PC-9 (cell line): ENCODE data around the gene TTYH1. TPM values are rescaled to one million over a fixed set of nuclear protein-coding genes. Genes with fewer than 3 reads are reported as not detected.
"Not testable (repeated sequence)": the region's sequence is repeated elsewhere in the genome, so short reads cannot be mapped to it uniquely, and the experiment has no call there.

ENCODE experiments used
- BruUV-seq: library from RNA; stranded (reverse); fragments of 400-500 nt; replicated peaks from 2 replicates; lab custom pipeline; 2021; lab: Mats Ljungman, UMichigan
- CTCF ChIA-PET: fragments of 300-600 bp; sonication (Branson Sonifier 250); formaldehyde crosslinking; loops from one replicate; lab custom pipeline; 2022; ENCODE audit warnings: antibody characterized with exemption; lab: Charles Lee
- POLR2A ChIA-PET: fragments of 300-600 bp; sonication (Branson Sonifier 250); formaldehyde crosslinking; loops from one replicate; lab custom pipeline; 2022; ENCODE audit warnings: antibody characterized with exemption; ENCODE audit not compliant: unreplicated experiment; lab: Charles Lee
- DNase-seq, 2 experiments: peaks; one replicate each; pipeline versions ENCODE4 v3.0.0 to v3.0.0-alpha.2; 2015 to 2022; ENCODE audit warnings: mixed read lengths in 1 of 2
- H2AFZ ChIP-seq: fragments of 200-600 bp; sonication (generic); 2 replicates; pipeline ENCODE4 v1.8.1; 2017; ENCODE audit warnings: antibody characterized with exemption
- H3F3A ChIP-seq: fragments of 200-600 bp; sonication (generic); 2 replicates; pipeline ENCODE4 v1.8.1; 2017; ENCODE audit warnings: antibody characterized with exemption, mild to moderate bottlenecking, low read depth; ENCODE audit not compliant: insufficient read depth
- H3K27ac ChIP-seq: fragments of 200-600 bp; sonication (generic); 2 replicates; pipeline ENCODE4 v1.6.1; 2016; ENCODE audit warnings: mixed run types
- H3K27me3 ChIP-seq: fragments of 200-600 bp; sonication (generic); 2 replicates; pipeline ENCODE4 v1.6.1; 2016; ENCODE audit warnings: low read depth, mixed run types; ENCODE audit not compliant: insufficient read depth
- H3K36me3 ChIP-seq: fragments of 200-600 bp; sonication (generic); 2 replicates; pipeline ENCODE4 v1.6.1; 2016; ENCODE audit warnings: low read depth, mixed run types
- H3K4me1 ChIP-seq: fragments of 200-600 bp; sonication (generic); replicated peaks from 2 replicates; pipeline ENCODE4 v1.6.1; 2016; ENCODE audit warnings: mixed run types; ENCODE audit not compliant: insufficient read depth
- H3K4me2 ChIP-seq: fragments of 200-600 bp; sonication (generic); 2 replicates; pipeline ENCODE4 v1.6.1; 2017; ENCODE audit warnings: mixed run types
- H3K4me3 ChIP-seq: fragments of 200-600 bp; sonication (generic); 2 replicates; pipeline ENCODE4 v1.6.1; 2016; ENCODE audit warnings: mixed run types
- H3K79me2 ChIP-seq: fragments of 200-600 bp; sonication (generic); 2 replicates; pipeline ENCODE4 v1.6.1; 2017; ENCODE audit warnings: low read depth, mixed run types
- H3K9me2 ChIP-seq: fragments of 200-600 bp; sonication (generic); 2 replicates; pipeline ENCODE4 v1.8.1; 2017; ENCODE audit warnings: mild to moderate bottlenecking; ENCODE audit not compliant: insufficient read depth
- H3K9me3 ChIP-seq: fragments of 200-600 bp; sonication (generic); 2 replicates; pipeline ENCODE4 v1.8.1; 2016; ENCODE audit warnings: low read depth; ENCODE audit not compliant: insufficient read depth
- H4K20me1 ChIP-seq: fragments of 200-600 bp; sonication (generic); 2 replicates; pipeline ENCODE4 v1.8.1; 2017; ENCODE audit not compliant: insufficient read depth
- CTCF ChIP-seq: fragments of 200-600 bp; sonication (generic); conservative IDR thresholded peaks from 2 replicates; pipeline ENCODE4 v1.6.1; 2017; ENCODE audit warnings: mixed run types, antibody characterized with exemption, mild to moderate bottlenecking, moderate library complexity
- EZH2 ChIP-seq: fragments of 200-600 bp; sonication (generic); IDR thresholded peaks from 2 replicates; pipeline ENCODE4 v1.8.0; 2017; ENCODE audit warnings: antibody characterized with exemption, low read depth
- intact Hi-C: fragments of 100-400 bp; cut with micrococcal nuclease; formaldehyde crosslinking; loops from one replicate; pipeline ENCODE4 v1.10.0; 2022; ENCODE audit not compliant: unreplicated experiment
- total RNA-seq: library from RNA; stranded (reverse); gene quantifications from 2 replicates; pipeline ENCODE4 v1.2.3, GENCODE V29; 2021

Gene TTYH1
- total RNA-seq, 1 experiment from 2014 or later: 1.6 TPM

- TF ChIP-seq EZH2 (no peak), CTCF (no peak)
- ChIA-PET POLR2A (interaction anchor here (0.7 kb wide), 1 partner anchor 1770 kb away, joined by 15 read pairs; no protein-coding TSS in a partner anchor), CTCF (interaction anchor here (0.6 kb wide), 1 partner anchor 14 kb away, joined by 3 read pairs; no protein-coding TSS in a partner anchor)
- H4K20me1 ChIP-seq: no peaks in the 10 kb centered on the region
- H3K9me2 ChIP-seq: no peaks in the 10 kb centered on the region
- no peak overlapping the region for H3K27ac ChIP-seq
- no peak overlapping the region for H2AFZ ChIP-seq
- H3K79me2 ChIP-seq: no peaks in the 10 kb centered on the region
- H3K4me3 ChIP-seq: no peak overlapping the region
- no peaks in the 10 kb centered on the region for H3K36me3 ChIP-seq
- intact Hi-C loops: no loop called here
- no peak overlapping the region for H3K4me2 ChIP-seq
- no TSS peak for BruUV-seq
- H3K4me1 ChIP-seq: no peaks in the 10 kb centered on the region
- H3F3A ChIP-seq: no peaks in the 10 kb centered on the region
- DNase-seq: no peak
- H3K9me3 ChIP-seq: no peaks in the 10 kb centered on the region
- peaks cover 83% of the 10 kb centered on the region for H3K27me3 ChIP-seq
Observed at GRCh38 chr19:54376610-54377285, 38.5 kb upstream of the TTYH1 start.

GRCh38 chr19:54379187-54379678 lies 36.0 kb upstream of the TTYH1 start:
- ChIA-PET CTCF (no interaction called here), POLR2A (no interaction called here)
- intact Hi-C loops: no loop called here
- Histone ChIP-seq H3K9me2 (no peaks in the 10 kb centered on the region), H3F3A (no peaks in the 10 kb centered on the region), H3K4me2 (no peak overlapping the region), H3K79me2 (no peaks in the 10 kb centered on the region), H3K4me1 (no peaks in the 10 kb centered on the region), H3K27me3 (peaks cover 73% of the 10 kb centered on the region), H2AFZ (no peak overlapping the region), H3K9me3 (no peaks in the 10 kb centered on the region), H3K27ac (no peak overlapping the region), H3K36me3 (no peaks in the 10 kb centered on the region), H3K4me3 (no peak overlapping the region), H4K20me1 (no peaks in the 10 kb centered on the region; the same call in 1 of the 2 replicates)
- TF ChIP-seq EZH2 (no peak), CTCF (no peak)
- BruUV-seq: no TSS peak
- DNase-seq: no peak

- no peak for TF ChIP-seq CTCF
- CTCF ChIA-PET: no interaction called here
- no peaks in the 10 kb centered on the region for H3F3A ChIP-seq
- no peaks in the 10 kb centered on the region for H3K79me2 ChIP-seq
- no peak for DNase-seq
- H3K9me2 ChIP-seq: no peaks in the 10 kb centered on the region
- H3K4me1 ChIP-seq: no peaks in the 10 kb centered on the region
- intact Hi-C loops: no loop called here
- no peaks in the 10 kb centered on the region for H3K36me3 ChIP-seq
- H3K4me3 ChIP-seq: no peak overlapping the region
- no peak overlapping the region for H3K4me2 ChIP-seq
- no peak overlapping the region for H3K27ac ChIP-seq
- POLR2A ChIA-PET: no interaction called here
- peaks cover 71% of the 10 kb centered on the region for H3K27me3 ChIP-seq
- no peaks in the 10 kb centered on the region; the same call in 1 of the 2 replicates for H4K20me1 ChIP-seq
- no TSS peak for BruUV-seq
- H2AFZ ChIP-seq: no peak overlapping the region
- H3K9me3 ChIP-seq: peaks cover 3% of the 10 kb centered on the region; the same call in 1 of the 2 replicates
Observed at GRCh38 chr19:54380897-54381296, 34.4 kb upstream of the TTYH1 start.

- H3K36me3 ChIP-seq, H2AFZ ChIP-seq, H3F3A ChIP-seq, DNase-seq, H3K4me3 ChIP-seq, H3K9me2 ChIP-seq, H4K20me1 ChIP-seq, H3K27ac ChIP-seq, H3K9me3 ChIP-seq, H3K4me2 ChIP-seq, intact Hi-C loops, H3K4me1 ChIP-seq, H3K79me2 ChIP-seq, BruUV-seq, POLR2A ChIA-PET: not testable (repeated sequence)
- H3K27me3 ChIP-seq: peaks cover 73% of the 10 kb centered on the region
- CTCF ChIA-PET: interaction anchor here (0.7 kb wide), 1 partner anchor 701 kb away, joined by 3 read pairs; no protein-coding TSS in a partner anchor
Observed at GRCh38 chr19:54382041-54382440, 33.2 kb upstream of the TTYH1 start.
